ENCODE measurements around the gene ZNF236.

The ZNF236 gene

GRCh38 chr18:76897257-76897656 is 74.9 kb downstream of the ZNF236 start:
- Histone ChIP-seq H3K27me3 (no peaks in the 10 kb centered on the region), H3K4me1 (no peaks in the 10 kb centered on the region), H3K36me3 (peaks cover 72 to 84% (median 72%) of the 10 kb centered on the region in 3 donors), H3K9me3 (no peaks in the 10 kb centered on the region), H3K4me3 (no peak overlapping the region), H3K27ac (no peak overlapping the region)
- intact Hi-C loops (cut with DNase I; ENCODE audit: low total_unique reads): no loop called here
- DNase-seq: no peak
- no peak for TF ChIP-seq CTCF (IDR thresholded peaks at IDR 0.05)

- intact Hi-C loops (cut with DNase I; ENCODE audit: low total_unique reads): no loop called here
These were observed 81.0 kb downstream of the ZNF236 start for GRCh38 chr18:76903386-76903785.

GRCh38 chr18:76905821-76906220 is 83.5 kb downstream of the ZNF236 start:
- TF ChIP-seq CTCF (IDR thresholded peaks at IDR 0.05): no peak
- H3K9me3 ChIP-seq: no peaks in the 10 kb centered on the region

More at GRCh38 chr18:76903386-76903785, 81.0 kb downstream of the ZNF236 start:
- no peaks in the 10 kb centered on the region for H3K27me3 ChIP-seq
- no peaks in the 10 kb centered on the region for H3K9me3 ChIP-seq
- no peaks in the 10 kb centered on the region for H3K4me1 ChIP-seq
- no peak overlapping the region for H3K27ac ChIP-seq
- peaks cover 41 to 85% (median 64%) of the 10 kb centered on the region in 3 donors for H3K36me3 ChIP-seq
- no peak overlapping the region for H3K4me3 ChIP-seq
- no peak for TF ChIP-seq CTCF (IDR thresholded peaks at IDR 0.05)
- no peak for DNase-seq

GRCh38 chr18:76908277-76908676 is 85.9 kb downstream of the ZNF236 start:
- H3K36me3 ChIP-seq: peaks cover 51 to 89% (median 74%) of the 10 kb centered on the region in 3 donors
- DNase-seq: no peak
- H3K4me3 ChIP-seq: no peak overlapping the region
- H3K27ac ChIP-seq: no peak overlapping the region
- no peaks in the 10 kb centered on the region for H3K27me3 ChIP-seq
- no peaks in the 10 kb centered on the region for H3K9me3 ChIP-seq
- no peaks in the 10 kb centered on the region for H3K4me1 ChIP-seq
- no peak for TF ChIP-seq CTCF (IDR thresholded peaks at IDR 0.05)
- intact Hi-C loops (cut with DNase I; ENCODE audit: low total_unique reads): no loop called here

More at GRCh38 chr18:76905821-76906220, 83.5 kb downstream of the ZNF236 start:
- Histone ChIP-seq H3K27me3 (no peaks in the 10 kb centered on the region), H3K4me3 (no peak overlapping the region), H3K4me1 (no peaks in the 10 kb centered on the region), H3K36me3 (peaks cover 37 to 86% (median 64%) of the 10 kb centered on the region in 3 donors), H3K27ac (no peak overlapping the region)
- no peak for DNase-seq
- intact Hi-C loops (cut with DNase I; ENCODE audit: low total_unique reads): no loop called here

- H3K4me3 ChIP-seq: no peak overlapping the region
- no peaks in the 10 kb centered on the region for H3K27me3 ChIP-seq
- no peaks in the 10 kb centered on the region for H3K9me3 ChIP-seq
- intact Hi-C loops (cut with DNase I; ENCODE audit: low total_unique reads): no loop called here
- no peaks in the 10 kb centered on the region for H3K4me1 ChIP-seq
- no peak overlapping the region for H3K27ac ChIP-seq
- DNase-seq: no peak
- TF ChIP-seq CTCF (IDR thresholded peaks at IDR 0.05): no peak
- peaks cover 63 to 98% (median 81%) of the 10 kb centered on the region in 3 donors for H3K36me3 ChIP-seq
These were observed 87.1 kb downstream of the ZNF236 start for GRCh38 chr18:76909439-76909838.

- no peak for TF ChIP-seq CTCF (IDR thresholded peaks at IDR 0.05)
- intact Hi-C loops (cut with DNase I; ENCODE audit: low total_unique reads): no loop called here
- no peak for DNase-seq
- Histone ChIP-seq H3K4me1 (no peaks in the 10 kb centered on the region), H3K9me3 (no peaks in the 10 kb centered on the region), H3K27me3 (no peaks in the 10 kb centered on the region), H3K27ac (no peak overlapping the region), H3K36me3 (peaks cover 74 to 97% (median 83%) of the 10 kb centered on the region in 3 donors), H3K4me3 (no peak overlapping the region)
These were observed 89.1 kb downstream of the ZNF236 start for GRCh38 chr18:76911440-76911839.
